ENCODE results near the gene RBBP4. TPM values are rescaled to one million over a fixed set of nuclear protein-coding genes. Genes with fewer than 3 reads are reported as not detected.
A peak's percentile ranks its signal among the peaks of the same experiment; 100 is the strongest.
"Not testable (repeated sequence)": the region's sequence is repeated elsewhere in the genome, so short reads cannot be mapped to it uniquely, and the experiment has no call there.

Gene RBBP4
- total RNA-seq, 8 experiments from 2014 or later, result 74.6 to 407 (median 198) TPM

- peak in 6 of 8 experiments; percentile 2 to 16 (median 6) for ATAC-seq (replicated peaks in 6 of 8)
- WGBS, 10 experiments, result 0 to 10% (median 0%) methylated on average over 4 to 36 of the region's 43 CpGs; no CpG with 5 or more reads in 1 of the 10 experiments
- Histone ChIP-seq H3K4me3 (peak overlapping the region; percentile 53 to 84 (median 67)), H3K27ac (peak overlapping the region; percentile 95 to 99), H3K4me1 (replicated peaks in 1 of 2) (peaks cover 18% of the 10 kb centered on the region in 2 donors)
- in situ Hi-C loops (cut with MboI; ENCODE audit: low pct_unique_long_range_greater_than_20kb in 2 of 9, low sequenced_read_pairs in 9 of 9, unreplicated experiment in 9 of 9), result no loop called here
Observed at GRCh38 chr1:32651461-32652073, 559 bp downstream of the RBBP4 start.

DNA sequence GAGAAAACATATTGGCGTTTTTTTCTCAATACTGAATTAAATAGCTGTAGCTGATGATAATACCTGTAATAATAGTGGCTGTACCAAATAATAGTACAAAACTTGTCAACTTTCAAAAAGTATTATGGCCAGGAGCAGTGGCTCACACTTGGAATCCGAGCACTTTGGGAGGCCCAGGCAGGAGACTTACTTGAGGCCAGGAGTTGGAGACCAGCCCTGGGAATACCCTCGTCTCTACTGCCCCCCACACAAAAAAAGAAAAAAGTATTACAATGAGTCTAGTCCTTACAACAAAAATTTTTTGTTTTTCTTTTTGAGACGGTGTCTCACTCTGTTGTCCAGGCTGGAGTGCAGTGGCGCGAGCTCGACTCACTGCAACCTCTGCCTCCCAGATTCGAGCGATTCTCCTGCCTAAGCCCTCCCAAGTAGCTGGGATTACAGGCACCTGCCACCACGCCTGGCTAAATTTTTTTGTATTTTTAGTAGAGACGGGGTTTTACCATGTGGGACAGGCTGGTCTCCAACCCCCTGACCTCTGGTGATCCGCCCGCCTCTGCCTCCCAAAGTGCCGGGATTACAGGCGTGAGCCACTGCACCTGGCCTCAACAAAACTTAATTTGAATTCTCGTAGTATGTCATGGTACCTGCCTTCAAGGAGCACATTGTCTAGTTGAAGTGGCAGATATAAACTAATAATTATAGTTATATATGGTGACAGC is 1.4 kb downstream of the RBBP4 start:
- 38 to 100% (median 81%) methylated on average over 1 to 16 of the region's 16 CpGs for WGBS, 10 experiments
- H3K4me3 ChIP-seq, result peak overlapping the region; percentile 53 to 84 (median 67)
- H3K27ac ChIP-seq, result no peak overlapping the region
- no peak for ATAC-seq (replicated peaks in 6 of 8)
- in situ Hi-C loops (cut with MboI; ENCODE audit: low pct_unique_long_range_greater_than_20kb in 2 of 9, low sequenced_read_pairs in 9 of 9, unreplicated experiment in 9 of 9), result no loop called here
- peaks cover 18% of the 10 kb centered on the region in 2 donors for H3K4me1 ChIP-seq (replicated peaks in 1 of 2)

DNA sequence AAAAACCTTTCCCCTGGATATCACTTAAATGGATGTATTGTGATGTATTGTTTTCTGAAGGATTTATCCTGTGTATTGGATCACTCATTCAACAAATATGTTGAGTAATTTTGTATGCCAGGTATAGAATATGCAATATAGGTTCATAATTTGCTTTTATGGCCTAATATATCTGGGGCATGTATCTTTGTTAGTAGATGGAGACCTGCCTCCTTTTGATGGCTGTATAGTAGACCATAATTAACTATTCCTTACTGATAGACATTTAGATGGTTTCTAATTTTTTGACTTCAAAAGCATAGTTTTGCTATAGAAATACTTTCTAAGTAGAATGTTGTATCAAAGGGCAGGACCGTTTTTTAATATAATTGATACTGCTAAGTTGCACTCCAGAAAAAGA is 8.6 kb downstream of the RBBP4 start:
- no peak overlapping the region for H3K4me3 ChIP-seq
- no peak overlapping the region for H3K27ac ChIP-seq
- in situ Hi-C loops (cut with MboI; ENCODE audit: low pct_unique_long_range_greater_than_20kb in 2 of 9, low sequenced_read_pairs in 9 of 9, unreplicated experiment in 9 of 9), result no loop called here
- ATAC-seq (replicated peaks in 6 of 8), result no peak
- 43 to 100% (median 100%) methylated on average over 1 of the region's 1 CpG; no CpG with 5 or more reads in 1 of the 10 experiments for WGBS, 10 experiments
- no peaks in the 10 kb centered on the region for H3K4me1 ChIP-seq (replicated peaks in 1 of 2)

GRCh38 chr1:32665915-32666314 is 14.9 kb downstream of the RBBP4 start:
- in situ Hi-C loops (cut with MboI; ENCODE audit: low pct_unique_long_range_greater_than_20kb in 2 of 9, low sequenced_read_pairs in 9 of 9, unreplicated experiment in 9 of 9), result no loop called here
- 17 to 91% (median 83%) methylated on average over 1 of the region's 1 CpG; no CpG with 5 or more reads in 3 of the 10 experiments for WGBS, 10 experiments
- no peak overlapping the region for H3K27ac ChIP-seq
- no peak overlapping the region for H3K4me3 ChIP-seq
- no peak for ATAC-seq (replicated peaks in 6 of 8)
- no peaks in the 10 kb centered on the region for H3K4me1 ChIP-seq (replicated peaks in 1 of 2)

DNA sequence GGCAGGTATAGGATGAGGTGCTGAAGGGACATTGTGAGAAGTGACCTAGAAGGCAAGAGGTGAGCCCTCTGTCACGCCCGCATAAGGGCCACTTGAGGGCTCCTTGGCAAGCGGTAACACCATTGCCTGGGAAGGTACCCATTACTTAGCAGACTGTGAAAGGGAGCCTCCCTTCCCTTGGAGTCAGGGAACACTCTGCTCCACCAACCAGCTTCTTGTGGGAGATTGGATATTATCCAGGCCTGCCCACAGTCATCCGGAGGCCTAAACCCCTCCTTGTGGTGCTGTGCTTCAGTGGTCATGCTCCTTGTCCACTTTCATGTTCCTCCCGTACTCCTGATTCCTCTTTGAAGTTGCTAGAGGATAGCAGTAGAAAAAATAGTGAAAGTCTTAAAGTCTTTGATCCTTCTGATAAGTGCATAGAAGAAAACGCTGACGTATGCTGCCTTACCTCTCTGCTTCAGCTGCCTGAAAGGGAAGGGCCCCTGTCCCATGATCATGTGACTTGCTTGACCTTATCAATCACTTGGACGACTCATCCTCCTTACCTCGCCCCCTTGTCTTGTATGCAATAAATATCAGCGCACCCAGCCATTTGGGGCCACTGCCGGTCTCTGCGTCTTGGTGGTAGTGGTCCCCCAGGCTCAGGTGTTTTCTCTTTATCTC is 16.0 kb downstream of the RBBP4 start:
- Histone ChIP-seq H3K27ac (no peak overlapping the region), H3K4me1 (replicated peaks in 1 of 2) (no peaks in the 10 kb centered on the region), H3K4me3 (no peak overlapping the region)
- in situ Hi-C loops (cut with MboI; ENCODE audit: low pct_unique_long_range_greater_than_20kb in 2 of 9, low sequenced_read_pairs in 9 of 9, unreplicated experiment in 9 of 9), result no loop called here
- 73 to 90% (median 85%) methylated on average over 2 to 11 of the region's 12 CpGs; no CpG with 5 or more reads in 1 of the 10 experiments for WGBS, 10 experiments
- ATAC-seq (replicated peaks in 6 of 8), result no peak

- in situ Hi-C loops (cut with MboI; ENCODE audit: low pct_unique_long_range_greater_than_20kb in 2 of 9, low sequenced_read_pairs in 9 of 9, unreplicated experiment in 9 of 9); H3K4me3 ChIP-seq; ATAC-seq (replicated peaks in 6 of 8); H3K4me1 ChIP-seq (replicated peaks in 1 of 2); H3K27ac ChIP-seq: not testable (repeated sequence)
- WGBS, 10 experiments, result 80 to 100% (median 94%) methylated on average over 1 to 5 of the region's 5 CpGs; no CpG with 5 or more reads in 2 of the 10 experiments
Observed at GRCh38 chr1:32668716-32669115, 17.7 kb downstream of the RBBP4 start.

DNA sequence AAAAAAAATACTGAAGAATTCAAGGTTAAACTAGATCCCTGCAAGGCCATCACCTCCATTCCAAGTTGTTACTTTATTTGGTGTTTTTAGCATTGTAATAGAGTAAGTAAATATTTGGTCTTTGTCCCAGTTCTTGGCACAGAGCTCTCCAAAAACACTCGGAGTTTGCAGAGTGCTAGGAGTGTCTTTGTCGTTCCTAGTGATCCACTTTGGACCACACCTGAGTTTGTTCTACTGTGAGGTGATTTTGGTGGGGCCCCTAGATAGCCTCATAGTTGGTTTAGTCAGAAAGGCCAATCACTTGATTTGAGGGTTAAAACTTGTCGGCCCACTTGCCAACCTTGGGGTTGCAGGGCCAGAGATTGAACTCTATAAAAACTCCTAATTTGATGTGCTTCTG is 25.9 kb downstream of the RBBP4 start:
- Histone ChIP-seq H3K4me1 (replicated peaks in 1 of 2) (no peaks in the 10 kb centered on the region), H3K27ac (no peak overlapping the region), H3K4me3 (no peak overlapping the region)
- ATAC-seq (replicated peaks in 6 of 8), result no peak
- in situ Hi-C loops (cut with MboI; ENCODE audit: low pct_unique_long_range_greater_than_20kb in 2 of 9, low sequenced_read_pairs in 9 of 9, unreplicated experiment in 9 of 9), result no loop called here
- 0 to 77% (median 60%) methylated on average over 1 to 3 of the region's 3 CpGs; no CpG with 5 or more reads in 2 of the 10 experiments for WGBS, 10 experiments

DNA sequence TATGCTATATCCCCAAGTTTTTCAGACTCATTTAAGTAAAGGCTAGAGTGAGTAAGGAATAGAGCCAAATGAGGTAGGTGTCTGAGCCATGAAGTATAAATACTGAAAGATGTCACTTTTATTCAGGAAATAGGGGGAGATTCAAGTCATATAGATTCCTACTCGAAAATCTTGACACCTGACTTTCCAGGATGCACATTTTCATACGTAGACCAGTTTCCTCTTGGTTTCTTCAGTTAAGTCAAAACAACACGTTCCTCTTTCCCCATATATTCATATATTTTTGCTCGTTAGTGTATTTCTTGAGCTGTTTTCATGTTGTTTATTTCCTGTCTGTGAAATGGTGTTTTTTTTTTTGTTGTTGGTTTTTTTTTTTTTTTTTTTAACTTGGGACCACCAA is 29.0 kb downstream of the RBBP4 start:
- not testable (repeated sequence) for H3K4me1 ChIP-seq (replicated peaks in 1 of 2)

DNA sequence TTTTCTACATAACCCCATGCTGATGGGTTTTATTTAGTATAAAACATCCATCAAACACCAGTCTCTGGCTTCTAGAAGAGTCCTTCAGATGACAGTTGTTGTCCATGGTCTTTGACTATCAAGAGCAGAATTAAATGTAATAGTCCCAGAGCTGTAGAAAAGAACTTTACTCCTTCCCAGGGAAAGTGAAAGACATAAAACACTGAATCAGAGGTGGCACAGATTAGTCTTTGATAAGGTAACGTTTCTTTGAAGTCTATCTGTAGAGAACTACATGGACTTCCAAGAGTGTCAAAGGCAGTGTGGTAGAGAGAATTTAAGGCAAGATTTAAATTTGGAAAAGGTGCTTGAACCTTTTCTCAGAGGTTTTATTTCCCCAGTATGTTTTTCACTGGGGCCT is 29.6 kb downstream of the RBBP4 start:
- ATAC-seq (replicated peaks in 6 of 8), result no peak
- Histone ChIP-seq H3K27ac (no peak overlapping the region), H3K4me3 (no peak overlapping the region), H3K4me1 (replicated peaks in 1 of 2) (no peaks in the 10 kb centered on the region)
- in situ Hi-C loops (cut with MboI; ENCODE audit: low pct_unique_long_range_greater_than_20kb in 2 of 9, low sequenced_read_pairs in 9 of 9, unreplicated experiment in 9 of 9), result no loop called here
- 86 to 100% (median 100%) methylated on average over 1 of the region's 1 CpG; no CpG with 5 or more reads in 5 of the 10 experiments for WGBS, 10 experiments

More for the DNA sequence above, 29.0 kb downstream of the RBBP4 start:
- 80 to 100% (median 93%) methylated on average over 1 to 4 of the region's 4 CpGs; no CpG with 5 or more reads in 1 of the 10 experiments for WGBS, 10 experiments
- H3K27ac ChIP-seq; in situ Hi-C loops (cut with MboI; ENCODE audit: low pct_unique_long_range_greater_than_20kb in 2 of 9, low sequenced_read_pairs in 9 of 9, unreplicated experiment in 9 of 9); ATAC-seq (replicated peaks in 6 of 8); H3K4me3 ChIP-seq: not testable (repeated sequence)

DNA sequence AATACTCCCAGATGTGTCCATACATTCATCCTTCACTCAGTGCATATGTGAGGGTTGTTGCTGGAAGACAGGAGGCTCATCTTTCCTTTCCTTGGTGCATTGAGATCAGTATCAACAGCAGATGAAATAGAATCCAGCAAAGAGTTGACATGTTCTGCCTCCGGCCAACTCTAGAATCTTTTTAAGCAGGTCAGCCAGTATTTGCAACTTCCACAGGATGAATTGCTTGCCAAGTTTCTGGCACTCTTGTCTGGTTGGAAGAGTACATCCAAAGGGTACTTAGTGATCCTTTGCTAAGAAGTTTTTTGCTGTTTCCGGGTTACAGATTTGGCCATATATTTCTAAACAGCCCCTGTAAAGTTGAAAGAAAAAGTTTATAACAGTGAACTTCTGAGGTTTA is 30.5 kb downstream of the RBBP4 start:
- peak in 1 of 8 experiments; percentile 85 for ATAC-seq (replicated peaks in 6 of 8)
- Histone ChIP-seq H3K4me3 (no peak overlapping the region), H3K27ac (no peak overlapping the region), H3K4me1 (replicated peaks in 1 of 2) (no peaks in the 10 kb centered on the region)
- in situ Hi-C loops (cut with MboI; ENCODE audit: low pct_unique_long_range_greater_than_20kb in 2 of 9, low sequenced_read_pairs in 9 of 9, unreplicated experiment in 9 of 9), result no loop called here
- WGBS, 10 experiments, result 6 to 100% (median 91%) methylated on average over 1 to 2 of the region's 2 CpGs; no CpG with 5 or more reads in 2 of the 10 experiments

DNA sequence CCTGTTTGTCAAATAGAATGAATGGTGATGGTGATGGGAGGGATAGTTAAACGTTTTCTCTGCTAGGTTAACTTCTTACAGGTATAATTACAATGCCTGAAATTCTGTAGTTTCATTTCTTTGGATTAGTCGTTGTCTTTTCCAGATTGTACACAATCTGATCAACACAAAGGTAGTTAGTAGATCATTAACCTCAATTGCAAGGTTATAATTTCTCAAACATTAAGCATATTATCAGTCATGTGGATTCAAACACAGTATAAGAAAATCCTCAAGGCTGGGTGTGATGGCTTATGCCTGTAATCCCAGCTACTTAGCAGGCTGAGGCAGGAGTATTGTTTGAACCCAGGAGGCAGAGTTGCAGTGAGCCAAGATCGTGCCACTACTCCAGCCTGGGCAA is 31.0 kb downstream of the RBBP4 start:
- Histone ChIP-seq H3K4me3 (no peak overlapping the region), H3K4me1 (replicated peaks in 1 of 2) (no peaks in the 10 kb centered on the region), H3K27ac (no peak overlapping the region)
- 57 to 100% (median 87%) methylated on average over 1 to 3 of the region's 3 CpGs; no CpG with 5 or more reads in 1 of the 10 experiments for whole genome bisulfite sequencing, 10 experiments
- in situ Hi-C loops (cut with MboI; ENCODE audit: low pct_unique_long_range_greater_than_20kb in 2 of 9, low sequenced_read_pairs in 9 of 9, unreplicated experiment in 9 of 9), result no loop called here
- ATAC-seq (replicated peaks in 6 of 8), result peak in 1 of 8 experiments; percentile 22

- ATAC-seq (replicated peaks in 6 of 8), result no peak
- H3K27ac ChIP-seq, result no peak overlapping the region
Observed at GRCh38 chr1:32683397-32683796, 32.4 kb downstream of the RBBP4 start.

DNA sequence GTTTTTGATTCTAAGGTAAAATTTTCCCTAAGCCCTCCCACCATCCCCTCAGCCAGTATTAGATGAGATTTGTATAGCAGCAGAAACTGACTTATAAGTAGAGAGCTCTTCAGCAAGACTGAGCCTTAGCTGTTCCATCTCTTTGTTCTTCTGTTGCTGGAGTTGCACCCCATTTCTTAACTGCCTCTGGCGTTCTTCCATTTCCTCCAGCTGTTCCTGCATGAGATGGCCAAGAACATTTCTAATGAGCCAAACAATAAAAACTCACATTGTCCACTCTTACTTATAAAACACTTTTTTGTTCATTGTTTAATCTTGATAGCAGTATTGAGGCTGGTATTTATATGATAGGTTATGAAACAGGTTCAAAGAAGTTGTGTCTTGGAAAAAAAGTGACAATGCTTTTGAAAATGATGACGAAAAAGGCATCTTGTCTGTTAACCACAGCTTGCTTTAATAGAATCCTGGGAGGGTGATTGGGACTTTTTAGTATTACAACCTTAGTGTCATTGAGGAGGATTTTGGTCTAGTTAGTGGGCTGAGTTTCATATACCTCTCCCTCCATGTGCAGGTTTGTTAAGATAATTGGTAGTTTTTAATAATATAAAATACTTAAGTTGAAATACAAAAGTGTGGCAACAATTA is 33.3 kb downstream of the RBBP4 start:
- WGBS, 10 experiments, result 0 to 100% (median 88%) methylated on average over 1 to 2 of the region's 2 CpGs
- Histone ChIP-seq H3K4me1 (replicated peaks in 1 of 2) (no peaks in the 10 kb centered on the region), H3K4me3 (no peak overlapping the region), H3K27ac (no peak overlapping the region)
- ATAC-seq (replicated peaks in 6 of 8), result peak in 2 of 8 experiments; percentile 36 to 42
- in situ Hi-C loops (cut with MboI; ENCODE audit: low pct_unique_long_range_greater_than_20kb in 2 of 9, low sequenced_read_pairs in 9 of 9, unreplicated experiment in 9 of 9), result no loop called here

More at GRCh38 chr1:32683397-32683796, 32.4 kb downstream of the RBBP4 start:
- WGBS, 10 experiments, result 69 to 100% (median 89%) methylated on average over 2 to 3 of the region's 3 CpGs; no CpG with 5 or more reads in 2 of the 10 experiments
- Histone ChIP-seq H3K4me3 (no peak overlapping the region), H3K4me1 (replicated peaks in 1 of 2) (no peaks in the 10 kb centered on the region)
- in situ Hi-C loops (cut with MboI; ENCODE audit: low pct_unique_long_range_greater_than_20kb in 2 of 9, low sequenced_read_pairs in 9 of 9, unreplicated experiment in 9 of 9), result no loop called here
